Ovary (tissue), 9 donors: Measurements from ENCODE around the gene PPP1R1B. TPM values are rescaled to one million over a fixed set of nuclear protein-coding genes. Genes with fewer than 3 reads are reported as not detected.

Experiments
- DNase-seq, 5 donors: peaks; one replicate each; pipeline ENCODE4 v3.0.0-alpha.2; 2019 to 2020
- H3K27ac ChIP-seq, 2 donors: fragments of 200-600 bp; one replicate each; pipeline versions ENCODE4 v1.5.1 to v1.8.0; 2019 to 2022
- H3K27me3 ChIP-seq: fragments of 200-600 bp; one replicate; pipeline ENCODE4 v1.8.0; 2022
- H3K36me3 ChIP-seq: fragments of 200-600 bp; sonication (generic); one replicate; pipeline ENCODE4 v1.5.1; 2019
- H3K4me1 ChIP-seq: one replicate; pipeline ENCODE4 v1.8.1; 2013; ENCODE audit warnings: mild to moderate bottlenecking, moderate library complexity; ENCODE audit not compliant: insufficient read depth
- H3K4me3 ChIP-seq: fragments of 200-600 bp; sonication (generic); one replicate; pipeline ENCODE4 v1.5.1; 2017
- H3K9me3 ChIP-seq, 2 donors: fragments of 200-600 bp in 1 of 2; sonication (generic) in 1 of 2; one replicate each; pipeline versions ENCODE4 v1.5.1 to v1.8.1; 2013 to 2019; ENCODE audit warnings: mild to moderate bottlenecking in 1 of 2, moderate library complexity in 1 of 2
- CTCF ChIP-seq, 3 donors: fragments of 450-650 bp in 2 of 3; fragments of 200-600 bp in 1 of 3; IDR thresholded peaks; one replicate each; pipeline versions ENCODE4 v1.5.1 to v1.8.0; 2016 to 2022; ENCODE audit warnings: antibody characterized with exemption in 3 of 3, mild to moderate bottlenecking in 1 of 3
- EP300 ChIP-seq: sonication (generic); formaldehyde crosslinking; IDR thresholded peaks from one replicate; pipeline ENCODE4 v1.6.1; 2017; ENCODE audit warnings: antibody characterized with exemption
- POLR2A ChIP-seq: fragments of 450-650 bp; IDR thresholded peaks from one replicate; pipeline ENCODE4 v1.6.1; 2017; ENCODE audit warnings: antibody characterized with exemption, mild to moderate bottlenecking, moderate library complexity
- WGBS, 3 donors: extraction: QIAGEN DNeasy Blood & Tissue Kit in 1 of 3; methylation state at CpG; one replicate each; pipeline versions ENCODE4 v1.1.5 to v1.1.7; 2013 to 2017; 5-methylcytosine and 5-hydroxymethylcytosine counted together
- intact Hi-C, 4 donors: fragments of 100-400 bp; cut with DNase I; formaldehyde crosslinking; loops; one replicate each; pipeline versions ENCODE4 v1.11.0 to v1.15.1; 2022 to 2023
- polyA plus RNA-seq, 2 donors: library from polyadenylated mRNA; stranded (reverse); fragments of 200-250 nt in 1 of 2; fragments of 350-450 nt in 1 of 2; fragmentation: Illumina TruSeq in 1 of 2; extraction: RNeasy Lipid Tissue Mini Kit (QIAGEN cat#74804) in 1 of 2; gene quantifications; one replicate each; pipeline ENCODE4 v1.2.3, GENCODE V29; 2013 to 2014
- total RNA-seq, 7 donors: library from RNA; depleted of rRNA in 2 of 7; stranded (reverse); fragments of >200 nt in 2 of 7; fragmentation: NEBNext Ultra II Directional in 3 of 7; extraction: Animal tissue kit (Norgen Biotek cat#: 25700) in 3 of 7; gene quantifications; one replicate each; pipeline versions ENCODE4 v1.1.0 to v1.2.4, GENCODE V29; 2016 to 2023
- donor health status: DM: no; HTN: no; CAD: no; lungs with moderate emphysema.
- donor health status: DM: no; HTN: no; CAD: no.
- donor health status: Bipolar disorder and iron deficiency.
- donor health status: DM: yes; HTN: yes; CAD: no.
- donor health status: DM: no; HTN: no; CAD: no.
- donor health status: DM: yes; HTN: yes; CAD: no.

PPP1R1B gene
- total and polyA plus RNA-seq, 9 donors: 0.43 to 23.0 (median 10.1) TPM

- peaks cover 5% of the 10 kb centered on the region for H3K4me1 ChIP-seq
- DNase-seq: no peak
- no peak overlapping the region for H3K27ac ChIP-seq
- peaks cover 8% of the 10 kb centered on the region for H3K27me3 ChIP-seq
- intact Hi-C loops: no loop called here
- no peak for TF ChIP-seq CTCF (IDR thresholded peaks at IDR 0.05)
- no peak for TF ChIP-seq POLR2A
- TF ChIP-seq EP300: no peak
- no peaks in the 10 kb centered on the region for H3K9me3 ChIP-seq
- 9 to 13% (median 10%) methylated on average over 21 of the region's 21 CpGs for WGBS, 3 donors
- H3K36me3 ChIP-seq: no peaks in the 10 kb centered on the region
- no peak overlapping the region for H3K4me3 ChIP-seq
Measured at GRCh38 chr17:39600997-39601597, 25.7 kb upstream of the PPP1R1B start.

- intact Hi-C loops: no loop called here
- H3K27me3 ChIP-seq: peaks cover 8% of the 10 kb centered on the region
- no peak for TF ChIP-seq POLR2A
- TF ChIP-seq CTCF (IDR thresholded peaks at IDR 0.05): no peak
- no peak for TF ChIP-seq EP300
- no peaks in the 10 kb centered on the region for H3K36me3 ChIP-seq
- DNase-seq: no peak
- WGBS, 3 donors: 28 to 34% (median 31%) methylated on average over 12 of the region's 12 CpGs
- no peak overlapping the region for H3K4me3 ChIP-seq
- H3K4me1 ChIP-seq: peaks cover 5% of the 10 kb centered on the region
- no peak overlapping the region for H3K27ac ChIP-seq
- H3K9me3 ChIP-seq: no peaks in the 10 kb centered on the region
Measured at GRCh38 chr17:39601758-39602532, 24.8 kb upstream of the PPP1R1B start.

- WGBS, 3 donors: 34 to 37% (median 37%) methylated on average over 4 of the region's 4 CpGs
- TF ChIP-seq CTCF (IDR thresholded peaks at IDR 0.05) (no peak), EP300 (no peak), POLR2A (no peak)
- Histone ChIP-seq H3K27ac (no peak overlapping the region), H3K4me1 (peaks cover 5% of the 10 kb centered on the region), H3K36me3 (no peaks in the 10 kb centered on the region), H3K27me3 (peaks cover 8% of the 10 kb centered on the region), H3K4me3 (no peak overlapping the region), H3K9me3 (no peaks in the 10 kb centered on the region)
- intact Hi-C loops: no loop called here
- DNase-seq: no peak
Measured at GRCh38 chr17:39602533-39603303, 24.0 kb upstream of the PPP1R1B start.

- intact Hi-C loops: no loop called here
- TF ChIP-seq EP300: no peak
- TF ChIP-seq POLR2A: no peak
- Histone ChIP-seq H3K4me1 (peaks cover 5% of the 10 kb centered on the region), H3K36me3 (no peaks in the 10 kb centered on the region), H3K27me3 (peaks cover 8% of the 10 kb centered on the region), H3K9me3 (no peaks in the 10 kb centered on the region), H3K4me3 (no peak overlapping the region), H3K27ac (no peak overlapping the region)
- DNase-seq: no peak
- WGBS, 3 donors: 11 to 16% (median 11%) methylated on average over 14 of the region's 14 CpGs
Measured at GRCh38 chr17:39603304-39604016, 23.3 kb upstream of the PPP1R1B start.
